Left ventricle myocardium inferior (tissue), 1 donor: ENCODE measurements around the gene ALG2. TPM values are rescaled to one million over a fixed set of nuclear protein-coding genes. Genes with fewer than 3 reads are reported as not detected.

Source experiments
- DNase-seq: peaks from one replicate; pipeline ENCODE4 v3.0.0-alpha.2; 2020
- H3K27ac ChIP-seq: fragments of 200-600 bp; replicated peaks from 2 replicates; pipeline ENCODE4 v1.8.0; 2021
- H3K27me3 ChIP-seq: fragments of 200-600 bp; 2 replicates; pipeline ENCODE4 v1.8.0; 2021; ENCODE audit warnings: low read depth
- H3K36me3 ChIP-seq: fragments of 200-600 bp; 2 replicates; pipeline ENCODE4 v1.8.0; 2021
- H3K4me1 ChIP-seq: fragments of 200-600 bp; 2 replicates; pipeline ENCODE4 v1.8.0; 2021
- H3K4me3 ChIP-seq: fragments of 200-600 bp; 2 replicates; pipeline ENCODE4 v1.8.0; 2021; ENCODE audit warnings: mild to moderate bottlenecking, moderate library complexity
- H3K9me3 ChIP-seq: fragments of 200-600 bp; replicated peaks from 2 replicates; pipeline ENCODE4 v1.8.0; 2021
- intact Hi-C: fragments of 100-400 bp; cut with micrococcal nuclease; formaldehyde crosslinking; loops from one replicate; pipeline ENCODE4 v1.11.0; 2022
- long read RNA-seq: library from polyadenylated mRNA; unstranded; transcript quantifications from one replicate; pipeline ENCODE4 v2.0.0, GENCODE V29; 2021
- total RNA-seq: library from RNA; stranded (reverse); fragmentation: NEBNext Ultra II Directional; extraction: Animal tissue kit (Norgen Biotek cat#: 25700); gene quantifications from one replicate; pipeline ENCODE4 v1.2.1, GENCODE V29; 2021
- TF ChIP-seq, protein P1 (sequence below): fragments of 200-600 bp; IDR thresholded peaks from 2 replicates; pipeline ENCODE4 v1.8.0; 2021; ENCODE audit warnings: antibody characterized with exemption, mild to moderate bottlenecking, borderline replicate concordance
- donor health status: DM: no; HTN: yes; CAD: no; lungs with severe emphysema.

Gene ALG2, protein sequence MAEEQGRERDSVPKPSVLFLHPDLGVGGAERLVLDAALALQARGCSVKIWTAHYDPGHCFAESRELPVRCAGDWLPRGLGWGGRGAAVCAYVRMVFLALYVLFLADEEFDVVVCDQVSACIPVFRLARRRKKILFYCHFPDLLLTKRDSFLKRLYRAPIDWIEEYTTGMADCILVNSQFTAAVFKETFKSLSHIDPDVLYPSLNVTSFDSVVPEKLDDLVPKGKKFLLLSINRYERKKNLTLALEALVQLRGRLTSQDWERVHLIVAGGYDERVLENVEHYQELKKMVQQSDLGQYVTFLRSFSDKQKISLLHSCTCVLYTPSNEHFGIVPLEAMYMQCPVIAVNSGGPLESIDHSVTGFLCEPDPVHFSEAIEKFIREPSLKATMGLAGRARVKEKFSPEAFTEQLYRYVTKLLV
- total RNA-seq, result 14.8 TPM
- long read RNA-seq, transcript ALG2-203 (2 exons, 1,880 nt), result major isoform, 22 of 24 reads
- long read RNA-seq, partial matches to known transcripts, result 0 of 24 reads
- long read RNA-seq, other reads (novel, unspliced or antisense), result 2 of 24 reads

DNA sequence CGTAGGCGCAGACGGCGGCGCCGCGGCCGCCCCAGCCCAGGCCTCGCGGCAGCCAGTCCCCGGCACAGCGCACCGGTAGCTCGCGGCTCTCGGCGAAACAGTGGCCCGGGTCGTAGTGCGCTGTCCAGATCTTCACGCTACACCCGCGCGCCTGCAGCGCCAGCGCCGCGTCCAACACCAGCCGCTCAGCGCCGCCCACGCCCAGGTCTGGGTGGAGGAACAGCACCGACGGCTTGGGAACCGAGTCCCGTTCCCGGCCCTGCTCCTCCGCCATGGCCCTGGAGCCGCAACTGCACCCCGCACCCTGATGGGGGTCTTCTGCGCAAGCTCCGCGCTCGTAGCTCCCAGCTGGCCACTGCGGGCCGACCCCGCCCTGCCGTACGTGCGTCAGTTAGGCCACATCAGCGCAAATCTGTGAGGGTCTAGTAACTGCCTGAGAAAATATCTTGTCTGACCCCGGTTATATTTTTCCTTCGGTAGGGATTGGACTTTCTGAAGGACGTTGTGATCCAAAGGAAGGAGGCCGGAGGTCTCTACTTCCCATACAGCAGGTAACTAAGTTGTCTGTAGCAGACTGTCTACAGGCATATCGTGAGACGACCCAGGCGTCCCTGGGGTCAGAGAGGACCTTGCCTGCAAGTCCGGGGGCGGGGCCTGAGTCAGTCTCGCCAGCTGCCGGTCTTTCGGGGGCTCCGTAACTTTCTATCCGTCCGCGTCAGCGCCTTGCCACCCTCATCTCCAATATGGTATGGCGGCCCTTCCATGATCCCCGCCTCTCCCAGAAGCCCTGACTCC lies at the start of gene ALG2, which contains the start of gene SEC61B:
TSS of gene ALG2 (minus strand) at position 322 of the 795 bp plus-strand sequence. CDS start at position 274, 48 bp downstream.
TSS of gene SEC61B (plus strand) at position 662 of the 795 bp plus-strand sequence. CDS start at position 744, 82 bp downstream.
- Histone ChIP-seq H3K27ac (peak within 1 kb of the TSS; percentile 97), H3K36me3 (peaks cover 25% of the 10 kb centered on the region), H3K9me3 (no peaks in the 10 kb centered on the region), H3K4me1 (peaks cover 96% of the 10 kb centered on the region), H3K27me3 (no peaks in the 10 kb centered on the region), H3K4me3 (peak within 1 kb of the TSS; percentile 89)
- TF ChIP-seq, protein P1, sequence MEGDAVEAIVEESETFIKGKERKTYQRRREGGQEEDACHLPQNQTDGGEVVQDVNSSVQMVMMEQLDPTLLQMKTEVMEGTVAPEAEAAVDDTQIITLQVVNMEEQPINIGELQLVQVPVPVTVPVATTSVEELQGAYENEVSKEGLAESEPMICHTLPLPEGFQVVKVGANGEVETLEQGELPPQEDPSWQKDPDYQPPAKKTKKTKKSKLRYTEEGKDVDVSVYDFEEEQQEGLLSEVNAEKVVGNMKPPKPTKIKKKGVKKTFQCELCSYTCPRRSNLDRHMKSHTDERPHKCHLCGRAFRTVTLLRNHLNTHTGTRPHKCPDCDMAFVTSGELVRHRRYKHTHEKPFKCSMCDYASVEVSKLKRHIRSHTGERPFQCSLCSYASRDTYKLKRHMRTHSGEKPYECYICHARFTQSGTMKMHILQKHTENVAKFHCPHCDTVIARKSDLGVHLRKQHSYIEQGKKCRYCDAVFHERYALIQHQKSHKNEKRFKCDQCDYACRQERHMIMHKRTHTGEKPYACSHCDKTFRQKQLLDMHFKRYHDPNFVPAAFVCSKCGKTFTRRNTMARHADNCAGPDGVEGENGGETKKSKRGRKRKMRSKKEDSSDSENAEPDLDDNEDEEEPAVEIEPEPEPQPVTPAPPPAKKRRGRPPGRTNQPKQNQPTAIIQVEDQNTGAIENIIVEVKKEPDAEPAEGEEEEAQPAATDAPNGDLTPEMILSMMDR, result peak; percentile 33
- intact Hi-C loops, result no loop called here
- DNase-seq, result peak; percentile 95

GRCh38 chr9:99270491-99270890 lies 48.7 kb upstream of the ALG2 start:
- no peak overlapping the region for H3K27ac ChIP-seq
- intact Hi-C loops, result no loop called here
- no peaks in the 10 kb centered on the region for H3K27me3 ChIP-seq
- no peaks in the 10 kb centered on the region for H3K36me3 ChIP-seq
- H3K4me3 ChIP-seq, result no peak overlapping the region
- DNase-seq, result no peak
- TF ChIP-seq, protein P1, result no peak
- H3K4me1 ChIP-seq, result peaks cover 7% of the 10 kb centered on the region
- no peaks in the 10 kb centered on the region for H3K9me3 ChIP-seq

DNA sequence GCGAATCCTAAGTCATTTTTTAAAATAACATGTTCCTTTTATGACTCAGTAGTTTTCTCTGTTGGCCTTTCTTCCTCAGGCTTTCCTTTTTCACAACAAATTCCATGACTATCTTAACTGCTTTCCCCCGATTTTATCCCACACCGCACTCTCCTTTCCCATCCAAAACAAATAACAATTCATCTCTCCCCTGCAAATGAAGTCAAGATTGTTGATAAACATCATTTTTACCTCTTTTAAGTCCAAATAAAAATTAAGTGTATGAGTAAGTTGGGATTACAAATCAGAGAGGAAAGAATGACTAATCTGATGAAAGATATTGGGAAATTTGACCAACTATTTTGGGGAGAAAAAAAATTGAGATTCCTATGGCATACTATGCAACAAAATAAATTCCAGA lies 47.7 kb upstream of the ALG2 start:
- Histone ChIP-seq H3K4me3 (no peak overlapping the region), H3K9me3 (no peaks in the 10 kb centered on the region), H3K27me3 (no peaks in the 10 kb centered on the region), H3K27ac (no peak overlapping the region), H3K4me1 (peaks cover 7% of the 10 kb centered on the region), H3K36me3 (no peaks in the 10 kb centered on the region)
- no peak for DNase-seq
- TF ChIP-seq, protein P1, result no peak
- intact Hi-C loops, result no loop called here

DNA sequence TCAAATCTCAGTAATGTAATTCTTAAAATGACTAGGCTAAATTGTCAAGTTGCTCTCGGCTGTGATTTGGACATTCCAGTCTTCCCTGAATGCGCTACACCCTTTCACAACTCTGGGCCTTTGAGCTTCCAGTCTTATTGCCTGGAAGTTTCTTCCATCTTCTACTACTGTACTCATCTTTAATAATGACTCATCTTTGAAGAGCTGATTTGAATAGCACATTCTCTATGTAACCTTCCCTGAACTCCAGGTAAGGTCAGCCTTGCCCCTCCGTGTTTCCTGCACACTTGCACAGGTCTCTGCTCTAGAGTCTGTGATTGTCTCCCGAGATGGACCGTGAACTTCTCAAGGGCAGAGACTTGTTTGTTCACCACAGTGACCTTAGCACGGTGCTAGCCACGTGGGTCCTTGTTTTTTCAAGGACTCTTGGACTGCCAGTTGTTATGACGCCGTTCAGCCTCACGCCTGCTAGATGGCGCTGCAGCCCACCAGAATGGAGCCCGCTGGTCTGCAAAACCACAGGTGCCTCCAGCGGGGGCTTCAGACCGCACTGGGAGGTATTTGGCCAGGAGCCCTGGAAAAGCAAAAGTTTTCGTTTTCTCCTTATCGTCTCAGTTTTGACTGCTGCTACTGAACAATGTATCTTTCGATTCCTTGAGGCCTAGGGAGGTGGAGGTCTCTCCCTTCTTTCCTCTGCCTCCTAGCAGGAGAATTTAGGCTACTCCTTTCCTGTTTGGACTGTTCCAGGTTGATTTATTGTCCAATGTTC lies 44.7 kb upstream of the ALG2 start:
- peaks cover 7% of the 10 kb centered on the region for H3K4me1 ChIP-seq
- TF ChIP-seq, protein P1, result peak; percentile 83
- peak; percentile 64 for DNase-seq
- H3K27me3 ChIP-seq, result no peaks in the 10 kb centered on the region
- H3K36me3 ChIP-seq, result no peaks in the 10 kb centered on the region
- H3K27ac ChIP-seq, result no peak overlapping the region
- H3K4me3 ChIP-seq, result no peak overlapping the region
- no peaks in the 10 kb centered on the region for H3K9me3 ChIP-seq
- intact Hi-C loops, result no loop called here

DNA sequence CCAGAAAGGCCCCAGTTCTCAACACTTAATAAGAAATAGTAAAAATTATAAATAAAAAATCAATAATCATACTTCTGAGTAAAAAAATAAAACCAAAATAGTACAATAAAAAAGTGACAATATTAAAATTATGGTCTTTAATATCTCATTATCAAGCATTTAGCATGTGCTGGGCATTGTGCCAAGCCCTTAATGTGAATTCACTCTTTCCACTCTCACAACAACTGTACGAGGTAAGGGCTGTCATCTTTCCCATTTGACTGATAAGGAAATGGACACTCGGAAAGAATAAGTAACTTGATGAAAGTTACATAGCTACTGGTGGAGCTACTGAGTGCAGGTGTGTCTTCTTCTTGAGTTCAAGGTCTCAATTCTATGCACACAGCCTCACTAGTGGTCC lies 43.9 kb upstream of the ALG2 start:
- H3K27ac ChIP-seq, result no peak overlapping the region
- peaks cover 7% of the 10 kb centered on the region for H3K4me1 ChIP-seq
- H3K27me3 ChIP-seq, result no peaks in the 10 kb centered on the region
- H3K9me3 ChIP-seq, result no peaks in the 10 kb centered on the region
- TF ChIP-seq, protein P1, result no peak
- no peak for DNase-seq
- intact Hi-C loops, result no loop called here
- H3K4me3 ChIP-seq, result no peak overlapping the region
- no peaks in the 10 kb centered on the region for H3K36me3 ChIP-seq
